GM19438 (cell line): ENCODE measurements around the gene FOXP2.

Experiments used
- ATAC-seq: cut with Tn5 transposase; IDR thresholded peaks from one replicate; pipeline ENCODE4 v1.9.1; 2021; ENCODE audit warnings: low read depth; ENCODE audit not compliant: unreplicated experiment

FOXP2 gene

DNA sequence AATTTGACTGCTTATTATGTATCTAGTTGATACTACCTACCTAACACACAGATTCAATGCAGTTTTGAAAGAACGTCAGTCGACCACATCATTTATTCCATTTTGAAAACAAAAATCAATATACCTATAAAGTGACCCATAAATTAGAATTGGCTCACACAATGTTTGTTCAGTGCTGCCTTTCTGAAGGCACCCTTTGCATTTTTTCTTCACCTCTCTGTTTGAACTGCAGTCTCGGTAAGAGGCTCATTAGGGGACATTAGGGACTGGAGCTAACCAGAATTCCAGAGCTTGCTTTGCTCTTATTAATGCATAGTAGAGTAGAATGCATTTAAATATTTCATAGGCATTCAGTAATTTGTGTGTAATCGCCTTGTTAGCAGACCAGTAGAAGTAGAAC lies 234.1 kb downstream of the FOXP2 start:
- ATAC-seq, result no peak

DNA sequence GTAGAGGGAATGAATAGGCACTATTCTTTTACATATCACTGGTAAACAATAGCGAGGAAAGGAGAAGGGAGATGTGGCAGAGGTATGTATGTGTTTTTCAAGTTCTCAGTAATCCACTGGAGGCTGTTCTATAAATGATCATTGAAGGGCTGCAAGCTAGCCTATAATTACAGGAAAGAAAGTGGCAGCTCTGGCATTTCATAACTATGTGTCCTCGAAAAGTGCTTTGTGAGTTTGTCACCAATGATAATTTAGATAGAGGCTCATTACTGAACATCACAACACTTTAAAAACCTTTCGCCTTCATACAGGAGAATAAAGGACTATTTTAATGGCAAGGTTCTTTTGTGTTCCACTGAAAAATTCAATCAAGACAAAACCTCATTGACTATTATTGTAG lies 235.1 kb downstream of the FOXP2 start:
- no peak for ATAC-seq

DNA sequence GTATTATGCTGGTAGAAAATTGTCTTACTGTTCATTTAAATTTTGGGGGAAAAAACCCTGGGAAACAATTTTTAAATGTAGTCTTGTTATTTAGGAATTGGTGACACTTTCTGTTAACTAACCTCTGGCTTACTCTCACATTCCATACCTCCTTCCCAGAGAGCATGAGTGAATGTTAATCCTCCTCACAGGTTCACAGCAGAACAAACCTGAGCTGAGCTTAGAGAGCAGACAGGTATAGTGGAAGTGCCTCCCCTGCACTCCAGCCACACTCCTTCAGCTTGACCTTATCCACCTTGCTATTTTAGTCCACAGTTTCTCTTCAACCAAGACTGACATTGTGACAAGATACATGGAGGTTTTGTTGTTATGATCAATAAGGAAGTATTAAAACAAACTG lies 235.9 kb downstream of the FOXP2 start:
- ATAC-seq, result no peak

DNA sequence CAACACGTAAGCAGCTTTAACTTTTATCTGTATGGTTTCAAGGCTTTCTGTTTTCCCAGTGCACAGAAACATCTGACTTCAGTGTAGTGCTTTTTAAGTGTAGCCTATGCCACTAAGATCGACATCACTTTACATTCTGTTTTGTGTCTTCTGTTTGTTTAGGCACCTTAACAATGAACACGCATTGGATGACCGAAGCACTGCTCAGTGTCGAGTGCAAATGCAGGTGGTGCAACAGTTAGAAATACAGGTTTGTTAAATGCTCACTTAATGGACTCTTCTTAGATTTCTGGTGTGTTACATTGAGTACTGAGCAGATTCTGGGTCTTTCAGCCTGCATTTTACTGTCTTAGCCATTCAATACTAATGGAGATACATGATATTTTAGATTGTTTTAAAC lies 237.4 kb downstream of the FOXP2 start:
- ATAC-seq, result no peak

DNA sequence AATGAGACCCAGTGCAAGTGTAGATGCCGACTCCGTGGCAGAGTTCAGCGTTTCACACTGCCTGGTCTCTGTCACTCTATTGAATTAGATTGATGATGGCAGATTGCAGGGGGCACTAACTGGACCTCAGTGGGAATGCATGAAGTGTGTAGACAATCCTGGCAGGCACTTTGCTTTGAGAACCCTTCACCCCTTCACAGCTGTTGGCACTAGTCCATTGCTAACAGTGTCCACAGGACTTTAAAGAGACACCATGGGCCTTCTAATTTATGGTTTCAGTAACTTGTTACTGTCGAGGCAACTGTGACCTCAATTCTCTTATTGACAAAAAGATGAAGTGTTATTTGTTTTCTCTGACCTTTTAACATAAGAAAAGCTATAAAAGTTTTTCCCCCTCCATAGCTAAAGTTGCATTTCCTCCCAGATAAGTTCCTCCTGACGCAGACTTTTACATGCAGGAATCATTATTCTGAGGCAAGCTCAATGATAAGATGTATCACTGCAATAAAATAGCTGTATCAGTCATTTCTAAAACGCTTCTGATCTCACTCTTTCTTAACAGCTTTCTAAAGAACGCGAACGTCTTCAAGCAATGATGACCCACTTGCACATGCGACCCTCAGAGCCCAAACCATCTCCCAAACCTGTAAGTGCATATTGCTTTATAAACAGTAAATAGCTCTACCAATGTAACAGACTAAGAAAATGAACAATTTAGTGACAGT lies 238.9 kb downstream of the FOXP2 start:
- ATAC-seq, result no peak

DNA sequence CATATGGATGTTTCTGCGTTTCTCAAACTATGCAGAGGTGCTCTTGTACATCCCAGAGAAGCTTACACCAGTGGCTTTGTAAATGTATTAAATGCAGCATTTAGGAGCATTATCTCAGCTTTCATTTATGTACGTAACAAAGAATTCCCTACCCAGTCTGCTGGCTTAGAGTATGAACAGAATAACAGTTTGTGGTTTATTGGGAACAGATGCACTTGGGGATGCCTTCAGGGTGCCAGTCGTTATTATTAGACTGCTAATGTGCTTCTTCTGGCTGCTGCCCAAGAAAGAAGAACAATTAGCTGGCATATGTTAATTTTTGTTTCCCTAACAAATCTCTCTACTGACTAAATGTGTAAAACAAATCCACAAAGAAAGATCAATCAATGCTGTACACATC lies 241.9 kb downstream of the FOXP2 start:
- ATAC-seq, result no peak

DNA sequence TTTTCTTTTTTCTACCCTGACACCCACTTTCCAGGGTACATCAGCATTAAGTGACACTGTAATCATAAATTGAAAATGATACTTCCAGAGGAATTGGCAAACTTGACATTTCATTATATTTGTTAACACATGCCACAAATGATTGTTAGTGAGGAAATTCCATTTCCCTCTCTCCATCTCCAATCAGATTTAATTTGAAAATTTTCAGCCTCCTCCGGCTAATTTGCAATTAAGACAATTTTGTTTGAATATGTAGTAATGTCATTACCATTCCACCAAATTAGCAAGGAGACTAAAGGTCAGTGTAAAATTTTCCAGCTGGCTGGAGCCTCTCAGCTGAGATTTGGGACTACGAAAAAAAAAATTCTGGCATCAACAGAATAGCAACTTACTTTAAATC lies 242.7 kb downstream of the FOXP2 start:
- ATAC-seq, result no peak

DNA sequence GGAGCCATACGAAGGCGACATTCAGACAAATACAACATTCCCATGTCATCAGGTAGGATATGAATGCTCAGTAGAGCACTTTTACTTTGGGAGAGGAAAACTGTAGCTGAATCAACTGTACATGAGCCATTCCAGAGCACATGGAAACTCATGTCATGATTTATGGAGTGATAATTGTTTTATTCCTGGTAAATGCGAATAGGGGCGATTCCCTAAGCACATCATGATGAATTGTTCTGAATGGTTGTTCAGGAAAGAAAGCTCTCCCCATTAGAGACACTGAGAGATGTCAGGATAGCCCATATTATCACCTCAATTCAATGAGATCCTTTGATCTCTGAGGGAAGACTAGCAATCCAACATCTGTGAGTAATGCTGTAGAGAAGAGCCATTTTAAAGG lies 243.6 kb downstream of the FOXP2 start:
- no peak for ATAC-seq

DNA sequence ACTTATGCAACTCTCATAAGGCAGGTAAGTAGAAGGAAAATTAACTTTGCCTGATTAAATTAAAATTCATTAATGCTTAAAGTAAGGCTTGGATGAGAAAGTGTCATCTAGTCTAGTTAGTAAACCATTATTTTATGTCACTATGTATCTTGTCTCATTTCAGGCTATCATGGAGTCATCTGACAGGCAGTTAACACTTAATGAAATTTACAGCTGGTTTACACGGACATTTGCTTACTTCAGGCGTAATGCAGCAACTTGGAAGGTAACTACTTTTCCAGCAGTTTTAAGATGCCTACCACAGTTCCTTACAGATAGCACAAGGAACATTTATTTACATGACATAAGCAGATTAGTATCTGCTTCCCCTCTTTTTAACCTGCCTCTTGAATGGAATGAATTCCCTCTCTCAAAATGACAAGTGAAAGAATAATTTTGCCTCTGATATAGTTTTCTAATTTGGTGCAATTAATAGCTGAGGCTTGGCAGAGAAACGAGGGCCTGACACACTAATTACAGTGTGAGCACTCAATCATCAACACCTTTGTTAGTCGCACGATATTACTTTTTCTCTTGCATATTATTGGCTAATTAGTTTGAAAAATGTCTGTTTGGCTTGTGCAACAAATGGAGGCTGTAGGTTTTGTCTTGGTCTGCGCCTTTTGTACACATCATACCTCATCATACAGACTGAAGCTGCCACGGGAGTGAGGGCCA lies 245.0 kb downstream of the FOXP2 start:
- no peak for ATAC-seq

DNA sequence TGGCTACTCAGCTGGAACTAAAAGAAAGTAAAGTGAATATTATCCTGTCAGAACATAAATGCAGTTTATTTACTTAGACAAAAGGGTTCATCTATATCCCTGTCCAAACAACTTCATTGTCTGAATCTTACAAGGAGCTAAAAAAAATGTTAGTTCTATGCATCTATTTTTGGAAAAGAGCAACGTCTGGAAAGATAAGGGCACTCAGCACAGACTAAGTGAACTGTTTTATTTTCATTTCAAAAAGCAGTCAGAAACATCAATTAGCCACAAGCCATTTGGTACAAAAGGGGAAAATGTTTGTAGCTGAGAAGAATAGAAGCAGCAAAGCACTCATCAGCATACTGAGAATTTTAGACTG lies 245.5 kb downstream of the FOXP2 start:
- ATAC-seq, result no peak

DNA sequence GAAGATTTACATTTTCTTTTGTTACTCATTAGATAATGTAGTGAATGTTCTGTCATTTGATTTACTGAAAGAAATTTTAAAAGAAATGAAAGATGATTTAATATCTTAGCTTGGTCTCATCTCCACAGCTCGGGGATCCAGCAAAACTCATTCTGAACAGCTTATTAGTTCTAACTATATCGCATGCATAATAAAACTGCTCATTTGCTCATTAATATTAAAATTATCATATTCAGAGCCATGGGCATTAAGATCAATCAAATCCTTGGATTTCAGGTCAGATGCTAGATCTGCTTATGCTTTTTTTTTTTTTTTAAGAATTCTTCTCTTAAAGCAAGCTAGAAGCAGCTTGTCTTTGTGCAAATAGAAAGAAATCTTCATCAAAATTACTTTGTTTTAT lies 246.1 kb downstream of the FOXP2 start:
- ATAC-seq, result no peak

DNA sequence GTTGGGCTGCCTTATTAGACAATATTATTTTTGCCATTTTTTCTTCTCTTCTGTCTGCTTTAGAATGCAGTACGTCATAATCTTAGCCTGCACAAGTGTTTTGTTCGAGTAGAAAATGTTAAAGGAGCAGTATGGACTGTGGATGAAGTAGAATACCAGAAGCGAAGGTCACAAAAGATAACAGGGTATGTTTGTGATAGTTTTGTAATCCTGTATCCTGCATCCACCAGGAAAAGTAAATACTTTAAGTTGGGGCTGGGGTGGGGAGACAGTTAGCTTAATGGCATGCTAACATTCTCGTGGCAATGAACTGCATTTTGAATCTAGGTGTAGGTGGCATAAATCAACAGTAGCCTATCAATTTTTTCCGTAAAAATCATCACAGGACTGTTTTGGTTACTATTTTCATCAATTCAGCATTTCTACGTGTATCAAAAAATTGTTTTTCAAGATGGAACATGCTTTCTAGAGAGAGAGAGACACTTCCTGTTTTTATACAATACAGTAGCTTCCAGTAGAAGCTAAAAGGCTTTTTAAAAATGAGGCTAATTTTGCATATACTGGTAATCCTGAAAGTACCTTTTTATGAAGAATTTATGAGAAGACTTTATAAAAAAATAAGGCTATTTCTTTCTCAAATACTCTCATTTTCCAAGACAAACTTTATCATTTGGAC lies 247.5 kb downstream of the FOXP2 start:
- no peak for ATAC-seq

DNA sequence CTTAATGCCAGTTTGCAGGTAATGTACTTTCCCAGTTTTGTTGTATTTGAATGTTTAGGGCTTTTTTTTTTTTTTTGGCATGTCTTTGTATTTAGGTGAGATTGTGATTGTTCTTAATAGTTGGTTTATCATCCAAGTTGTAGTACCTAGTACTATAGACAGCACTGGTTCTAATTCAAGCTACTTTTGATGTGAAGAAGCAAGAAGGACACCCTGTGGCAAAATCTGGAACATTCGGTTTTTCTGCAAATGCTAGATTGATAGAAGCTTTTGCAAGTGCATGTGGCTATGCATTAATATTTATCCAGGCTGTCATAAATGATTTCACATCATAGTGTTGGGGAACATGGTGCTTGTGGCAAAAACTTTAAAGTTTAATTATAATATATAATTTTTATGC lies 248.9 kb downstream of the FOXP2 start:
- ATAC-seq, result no peak

DNA sequence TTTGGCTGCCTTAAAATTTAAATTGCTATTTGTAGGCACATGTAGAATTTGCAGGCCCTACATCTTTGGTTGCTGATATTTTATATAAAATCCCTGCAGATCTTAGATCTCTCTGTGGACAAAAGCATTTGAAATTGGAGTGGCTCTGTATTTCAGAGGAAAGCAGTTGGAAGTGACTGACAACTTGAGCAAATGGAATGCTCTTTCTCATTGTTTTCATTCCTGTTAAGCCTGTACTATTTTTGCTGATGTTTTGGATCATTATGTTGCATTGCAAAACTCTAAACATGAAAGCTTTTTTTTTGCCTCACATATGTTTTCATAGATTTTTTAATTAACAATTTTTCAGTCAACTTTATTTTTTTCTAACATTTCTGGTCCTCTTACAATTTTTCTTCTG lies 256.1 kb downstream of the FOXP2 start:
- no peak for ATAC-seq

DNA sequence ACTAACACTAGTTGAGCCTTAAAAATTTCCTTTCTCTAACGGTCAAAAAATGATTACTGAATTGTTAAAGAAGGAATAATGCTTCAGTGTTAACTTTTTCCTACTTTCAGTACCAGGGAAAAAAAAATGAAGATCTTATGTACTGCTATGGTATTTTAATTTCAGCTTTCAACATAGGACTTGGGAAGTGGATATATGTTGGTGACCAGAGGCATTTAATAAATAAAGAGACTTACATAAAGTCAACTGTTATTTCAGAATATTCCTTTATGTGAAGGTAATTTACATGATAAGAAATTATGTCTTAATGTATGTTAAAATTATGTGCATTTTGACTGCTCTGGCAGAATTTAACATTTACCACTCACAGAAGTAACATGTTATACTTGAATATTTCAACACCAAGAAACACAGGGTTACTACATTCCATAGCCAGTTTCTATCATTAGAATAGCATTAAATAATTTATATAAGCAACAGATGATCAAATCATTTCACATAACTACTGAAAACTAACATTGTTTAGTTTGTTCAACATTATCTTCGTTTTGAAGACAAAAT lies 257.0 kb downstream of the FOXP2 start:
- no peak for ATAC-seq

DNA sequence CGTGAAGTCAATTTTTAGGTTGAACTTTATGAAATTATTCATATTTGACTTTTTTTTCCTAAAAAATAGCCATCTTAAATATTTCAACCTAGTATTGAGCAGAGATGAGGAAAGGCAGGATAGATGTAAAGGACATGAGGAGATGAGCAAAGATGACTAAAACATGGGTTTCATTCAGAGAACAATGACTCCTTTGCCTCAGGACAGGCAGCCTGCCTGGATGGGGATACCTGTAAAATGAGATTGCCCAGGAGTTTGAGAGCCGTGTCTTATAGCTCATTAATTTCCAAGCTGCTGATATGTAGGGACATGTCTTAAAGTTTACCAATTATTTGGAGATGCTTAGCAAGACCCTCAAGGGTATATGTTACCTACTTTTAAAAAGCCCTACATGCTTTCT lies 263.5 kb downstream of the FOXP2 start:
- no peak for ATAC-seq

DNA sequence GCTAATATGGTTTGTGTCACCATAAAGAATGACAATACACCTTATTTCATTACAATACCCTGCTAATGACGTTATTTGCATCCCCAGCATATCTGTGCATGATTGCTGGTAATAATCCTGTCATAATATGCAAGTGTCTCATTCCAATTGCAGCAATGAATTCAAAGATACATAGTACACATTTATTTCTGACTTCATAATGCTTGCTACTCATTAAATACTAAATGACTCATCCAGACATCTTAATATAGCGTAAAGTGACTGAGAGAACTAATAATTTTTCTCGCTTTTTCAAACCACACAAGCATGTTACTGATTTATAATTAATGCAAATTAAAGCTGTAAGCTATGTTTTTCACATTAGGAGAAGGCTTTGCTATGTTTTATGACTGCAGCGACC lies 272.6 kb downstream of the FOXP2 start:
- ATAC-seq, result no peak

DNA sequence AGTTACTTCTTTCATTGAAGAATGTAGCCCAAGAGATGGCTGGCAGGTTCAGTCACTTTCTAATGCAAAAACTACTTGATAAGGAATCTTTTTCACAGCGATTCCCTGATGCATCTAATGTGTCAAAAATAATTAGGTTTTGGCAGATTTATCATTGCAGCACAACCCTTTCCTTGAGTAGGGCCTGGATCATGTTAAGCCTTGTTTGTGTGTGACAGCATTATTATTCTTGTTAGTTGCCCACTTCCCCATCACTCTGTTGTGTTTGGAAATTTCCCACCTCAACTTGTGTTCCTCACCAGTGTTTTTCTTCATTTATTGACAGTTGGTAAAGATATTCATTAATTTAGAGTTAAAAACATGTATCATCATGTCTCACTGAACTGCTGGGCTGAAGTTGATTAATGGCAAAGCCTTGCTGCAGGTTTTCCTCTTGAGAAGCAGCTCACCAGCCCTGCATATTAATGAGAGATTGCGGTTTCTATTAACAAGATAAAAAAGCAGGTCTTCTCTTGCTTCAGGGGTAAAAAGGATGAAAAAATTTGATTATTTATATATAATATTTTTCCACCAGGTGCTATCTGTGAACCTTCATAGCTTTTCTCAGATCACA lies 273.9 kb downstream of the FOXP2 start:
- no peak for ATAC-seq

DNA sequence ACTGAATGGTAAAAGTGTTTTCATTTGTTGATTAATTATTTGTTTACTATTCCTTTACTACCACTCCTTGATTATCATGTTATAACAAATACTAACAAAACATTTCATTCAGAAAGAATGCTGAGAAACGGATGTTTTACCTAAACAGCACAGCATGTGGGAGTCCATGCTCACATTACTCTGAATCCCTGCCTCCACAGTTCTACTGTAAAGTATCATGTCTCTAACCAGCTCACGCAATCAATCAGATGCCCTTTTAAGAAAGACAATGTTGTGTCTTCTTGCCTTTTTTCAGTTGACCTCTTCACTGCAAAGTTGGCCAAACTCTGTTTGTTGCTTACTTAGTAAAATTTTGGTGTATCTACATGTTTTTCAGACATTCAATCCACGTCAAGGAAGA lies 274.8 kb downstream of the FOXP2 start:
- no peak for ATAC-seq

DNA sequence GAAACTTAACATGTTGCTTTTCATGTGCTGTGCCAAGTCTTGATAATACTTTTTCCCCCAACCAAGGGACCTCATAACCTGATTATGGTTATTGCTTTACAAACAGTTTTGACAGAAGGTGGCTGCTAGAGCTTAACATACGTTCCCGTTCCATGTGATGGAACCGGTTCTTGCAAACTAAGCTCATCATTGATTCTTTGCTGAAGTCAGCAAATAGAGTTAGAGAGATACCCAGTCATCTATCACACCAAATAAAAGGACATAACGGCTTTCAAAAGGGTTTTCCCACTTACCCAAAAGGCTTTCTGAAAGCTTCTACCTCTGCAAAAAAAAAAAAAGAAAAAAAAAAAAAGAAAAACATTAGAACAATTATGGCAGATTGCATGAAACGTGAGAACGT lies 277.0 kb downstream of the FOXP2 start:
- no peak for ATAC-seq

DNA sequence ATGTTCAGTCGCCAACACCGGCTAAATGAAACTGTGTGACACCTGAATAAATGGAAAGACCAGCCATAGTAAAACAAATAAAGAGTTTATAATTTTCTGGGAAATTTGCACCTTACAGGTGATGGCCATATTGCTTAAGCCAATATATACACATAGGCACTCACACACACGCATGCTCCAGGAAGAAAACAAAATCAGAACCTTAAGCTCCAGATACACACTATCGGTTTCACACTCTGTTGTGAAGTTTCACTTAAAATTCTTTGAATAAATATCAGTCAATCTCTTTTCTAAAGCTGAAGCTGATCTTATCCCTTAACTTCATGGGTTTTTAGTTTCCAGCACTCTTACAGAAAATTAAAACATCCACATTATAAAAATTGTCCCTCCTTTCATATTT lies 280.6 kb downstream of the FOXP2 start:
- ATAC-seq, result no peak
